MV-4-11 (cell line): ENCODE measurements around the gene C1QA.
"Not testable (repeated sequence)": the region's sequence is repeated elsewhere in the genome, so short reads cannot be mapped to it uniquely, and the experiment has no call there.

ENCODE experiments used
- DNase-seq: peaks from one replicate; lab custom pipeline; 2025; lab: John Stamatoyannopoulos, UW

C1QA gene

GRCh38 chr1:22641247-22641646 is 4.8 kb downstream of the C1QA start:
- DNase-seq, result no peak

- DNase-seq, result peak; percentile 21
Observed at GRCh38 chr1:22641906-22642636, 5.6 kb downstream of the C1QA start.

- peak; percentile 54 for DNase-seq
Observed at GRCh38 chr1:22643381-22643780, 7.0 kb downstream of the C1QA start, which contains the start of gene C1QC. Gene C1QC, plus strand, starts transcription at chr1:22643633. Its CDS starts 391 bp downstream, at chr1:22644024.

GRCh38 chr1:22643928-22644327 is 7.5 kb downstream of the C1QA start:
- DNase-seq, result no peak

- DNase-seq, result no peak
Observed at GRCh38 chr1:22645931-22646330, 9.5 kb downstream of the C1QA start.

- DNase-seq, result no peak
Observed at GRCh38 chr1:22646384-22646783, 10.0 kb downstream of the C1QA start.

- DNase-seq, result no peak
Observed at GRCh38 chr1:22650089-22650693, 13.8 kb downstream of the C1QA start.

- DNase-seq, result peak; percentile 60
Observed at GRCh38 chr1:22651941-22652856, 15.8 kb downstream of the C1QA start.

- no peak for DNase-seq
Observed at GRCh38 chr1:22652881-22653316, 16.5 kb downstream of the C1QA start, which contains the start of gene C1QB. Gene C1QB, plus strand, starts transcription at chr1:22653236. Its CDS starts 6,227 bp downstream, at chr1:22659463.

- DNase-seq, result no peak
Observed at GRCh38 chr1:22654692-22655091, 18.3 kb downstream of the C1QA start.

- no peak for DNase-seq
Observed at GRCh38 chr1:22658385-22659163, 22.1 kb downstream of the C1QA start.

GRCh38 chr1:22660716-22661241 is 24.4 kb downstream of the C1QA start:
- DNase-seq, result no peak

GRCh38 chr1:22661880-22662279 is 25.5 kb downstream of the C1QA start:
- no peak for DNase-seq

- no peak for DNase-seq
Observed at GRCh38 chr1:22662318-22662717, 25.9 kb downstream of the C1QA start.

- DNase-seq, result no peak
Observed at GRCh38 chr1:22662986-22663408, 26.6 kb downstream of the C1QA start.

- no peak for DNase-seq
Observed at GRCh38 chr1:22665752-22666151, 29.3 kb downstream of the C1QA start.

- no peak for DNase-seq
Observed at GRCh38 chr1:22666412-22666811, 30.0 kb downstream of the C1QA start.

- not testable (repeated sequence) for DNase-seq
Observed at GRCh38 chr1:22668840-22669239, 32.4 kb downstream of the C1QA start.

- DNase-seq, result no peak
Observed at GRCh38 chr1:22670352-22670975, 34.0 kb downstream of the C1QA start.

- DNase-seq, result no peak
Observed at GRCh38 chr1:22671999-22672398, 35.6 kb downstream of the C1QA start.
